ENCODE measurements around the gene LEKR1.

Gene LEKR1

GRCh38 chr3:156834962-156835535 lies 8.9 kb downstream of the LEKR1 start:
- Histone ChIP-seq H3K36me3 (ENCODE audit: control insufficient read depth, insufficient read depth, low read length) (no peaks in the 10 kb centered on the region), H3K4me1 (ENCODE audit: control insufficient read depth, insufficient read depth, low read length) (no peaks in the 10 kb centered on the region), H3K4me3 (ENCODE audit: insufficient read depth, low read depth, low read length) (no peak overlapping the region), H3K27ac (ENCODE audit: insufficient read depth, low read depth, low read length, poor library complexity, severe bottlenecking) (no peak overlapping the region), H3K27me3 (ENCODE audit: control insufficient read depth, insufficient read depth, low read length, poor library complexity, severe bottlenecking) (no peaks in the 10 kb centered on the region), H3K9me3 (ENCODE audit: control insufficient read depth, low read length) (no peaks in the 10 kb centered on the region)
- WGBS, 2 experiments = 89 to 92% methylated on average over 5 of the region's 5 CpGs

- Histone ChIP-seq H3K4me3 (ENCODE audit: insufficient read depth, low read depth, low read length) (no peak overlapping the region), H3K9me3 (ENCODE audit: control insufficient read depth, low read length) (no peaks in the 10 kb centered on the region), H3K4me1 (ENCODE audit: control insufficient read depth, insufficient read depth, low read length) (no peaks in the 10 kb centered on the region), H3K36me3 (ENCODE audit: control insufficient read depth, insufficient read depth, low read length) (no peaks in the 10 kb centered on the region), H3K27ac (ENCODE audit: insufficient read depth, low read depth, low read length, poor library complexity, severe bottlenecking) (no peak overlapping the region), H3K27me3 (ENCODE audit: control insufficient read depth, insufficient read depth, low read length, poor library complexity, severe bottlenecking) (no peaks in the 10 kb centered on the region)
Observed at GRCh38 chr3:156836701-156837100, 10.5 kb downstream of the LEKR1 start.

GRCh38 chr3:156837115-156837514 lies 11.0 kb downstream of the LEKR1 start:
- no peaks in the 10 kb centered on the region for H3K36me3 ChIP-seq (ENCODE audit: control insufficient read depth, insufficient read depth, low read length)
- H3K27me3 ChIP-seq (ENCODE audit: control insufficient read depth, insufficient read depth, low read length, poor library complexity, severe bottlenecking) = no peaks in the 10 kb centered on the region
- no peaks in the 10 kb centered on the region for H3K9me3 ChIP-seq (ENCODE audit: control insufficient read depth, low read length)
- 85 to 88% methylated on average over 5 of the region's 5 CpGs for WGBS, 2 experiments
- H3K4me3 ChIP-seq (ENCODE audit: insufficient read depth, low read depth, low read length) = no peak overlapping the region
- H3K4me1 ChIP-seq (ENCODE audit: control insufficient read depth, insufficient read depth, low read length) = no peaks in the 10 kb centered on the region
- no peak overlapping the region for H3K27ac ChIP-seq (ENCODE audit: insufficient read depth, low read depth, low read length, poor library complexity, severe bottlenecking)

GRCh38 chr3:156838035-156838434 lies 11.9 kb downstream of the LEKR1 start:
- no peaks in the 10 kb centered on the region for H3K9me3 ChIP-seq (ENCODE audit: control insufficient read depth, low read length)
- H3K36me3 ChIP-seq (ENCODE audit: control insufficient read depth, insufficient read depth, low read length) = no peaks in the 10 kb centered on the region
- H3K27me3 ChIP-seq (ENCODE audit: control insufficient read depth, insufficient read depth, low read length, poor library complexity, severe bottlenecking) = no peaks in the 10 kb centered on the region
- WGBS, 2 experiments = 91 to 92% methylated on average over 3 of the region's 3 CpGs
- H3K4me3 ChIP-seq (ENCODE audit: insufficient read depth, low read depth, low read length) = no peak overlapping the region
- H3K27ac ChIP-seq (ENCODE audit: insufficient read depth, low read depth, low read length, poor library complexity, severe bottlenecking) = no peak overlapping the region
- H3K4me1 ChIP-seq (ENCODE audit: control insufficient read depth, insufficient read depth, low read length) = no peaks in the 10 kb centered on the region

- Histone ChIP-seq H3K27ac (ENCODE audit: insufficient read depth, low read depth, low read length, poor library complexity, severe bottlenecking) (no peak overlapping the region), H3K9me3 (ENCODE audit: control insufficient read depth, low read length) (no peaks in the 10 kb centered on the region), H3K4me3 (ENCODE audit: insufficient read depth, low read depth, low read length) (no peak overlapping the region), H3K27me3 (ENCODE audit: control insufficient read depth, insufficient read depth, low read length, poor library complexity, severe bottlenecking) (no peaks in the 10 kb centered on the region), H3K36me3 (ENCODE audit: control insufficient read depth, insufficient read depth, low read length) (no peaks in the 10 kb centered on the region), H3K4me1 (ENCODE audit: control insufficient read depth, insufficient read depth, low read length) (no peaks in the 10 kb centered on the region)
- 84 to 91% methylated on average over 2 to 3 of the region's 3 CpGs for WGBS, 2 experiments
Observed at GRCh38 chr3:156840826-156841689, 14.9 kb downstream of the LEKR1 start.

- no peaks in the 10 kb centered on the region for H3K9me3 ChIP-seq (ENCODE audit: control insufficient read depth, low read length)
- no peak overlapping the region for H3K4me3 ChIP-seq (ENCODE audit: insufficient read depth, low read depth, low read length)
- H3K27ac ChIP-seq (ENCODE audit: insufficient read depth, low read depth, low read length, poor library complexity, severe bottlenecking) = no peak overlapping the region
- no peaks in the 10 kb centered on the region for H3K27me3 ChIP-seq (ENCODE audit: control insufficient read depth, insufficient read depth, low read length, poor library complexity, severe bottlenecking)
- no peaks in the 10 kb centered on the region for H3K36me3 ChIP-seq (ENCODE audit: control insufficient read depth, insufficient read depth, low read length)
- 94 to 96% methylated on average over 2 of the region's 2 CpGs for WGBS, 2 experiments
- H3K4me1 ChIP-seq (ENCODE audit: control insufficient read depth, insufficient read depth, low read length) = no peaks in the 10 kb centered on the region
Observed at GRCh38 chr3:156843071-156843808, 17.1 kb downstream of the LEKR1 start.

- H3K4me1 ChIP-seq (ENCODE audit: control insufficient read depth, insufficient read depth, low read length) = no peaks in the 10 kb centered on the region
- no peaks in the 10 kb centered on the region for H3K27me3 ChIP-seq (ENCODE audit: control insufficient read depth, insufficient read depth, low read length, poor library complexity, severe bottlenecking)
- no peak overlapping the region for H3K27ac ChIP-seq (ENCODE audit: insufficient read depth, low read depth, low read length, poor library complexity, severe bottlenecking)
- no peaks in the 10 kb centered on the region for H3K9me3 ChIP-seq (ENCODE audit: control insufficient read depth, low read length)
- no peaks in the 10 kb centered on the region for H3K36me3 ChIP-seq (ENCODE audit: control insufficient read depth, insufficient read depth, low read length)
- no peak overlapping the region for H3K4me3 ChIP-seq (ENCODE audit: insufficient read depth, low read depth, low read length)
Observed at GRCh38 chr3:156847752-156848448, 21.7 kb downstream of the LEKR1 start.

- Histone ChIP-seq H3K4me1 (ENCODE audit: control insufficient read depth, insufficient read depth, low read length) (no peaks in the 10 kb centered on the region), H3K27ac (ENCODE audit: insufficient read depth, low read depth, low read length, poor library complexity, severe bottlenecking) (no peak overlapping the region), H3K9me3 (ENCODE audit: control insufficient read depth, low read length) (no peaks in the 10 kb centered on the region), H3K36me3 (ENCODE audit: control insufficient read depth, insufficient read depth, low read length) (no peaks in the 10 kb centered on the region), H3K27me3 (ENCODE audit: control insufficient read depth, insufficient read depth, low read length, poor library complexity, severe bottlenecking) (no peaks in the 10 kb centered on the region), H3K4me3 (ENCODE audit: insufficient read depth, low read depth, low read length) (no peak overlapping the region)
- WGBS, 2 experiments = 90 to 92% methylated on average over 3 of the region's 4 CpGs
Observed at GRCh38 chr3:156859578-156859977, 33.4 kb downstream of the LEKR1 start.

- Histone ChIP-seq H3K27ac (ENCODE audit: insufficient read depth, low read depth, low read length, poor library complexity, severe bottlenecking) (no peak overlapping the region), H3K4me3 (ENCODE audit: insufficient read depth, low read depth, low read length) (no peak overlapping the region), H3K36me3 (ENCODE audit: control insufficient read depth, insufficient read depth, low read length) (no peaks in the 10 kb centered on the region), H3K27me3 (ENCODE audit: control insufficient read depth, insufficient read depth, low read length, poor library complexity, severe bottlenecking) (no peaks in the 10 kb centered on the region), H3K9me3 (ENCODE audit: control insufficient read depth, low read length) (no peaks in the 10 kb centered on the region), H3K4me1 (ENCODE audit: control insufficient read depth, insufficient read depth, low read length) (no peaks in the 10 kb centered on the region)
Observed at GRCh38 chr3:156860873-156861272, 34.7 kb downstream of the LEKR1 start.

- 97 to 100% methylated on average over 1 to 2 of the region's 2 CpGs for WGBS, 2 experiments
Observed at GRCh38 chr3:156862338-156862737, 36.2 kb downstream of the LEKR1 start.

More at GRCh38 chr3:156862338-156862737, 36.2 kb downstream of the LEKR1 start:
- Histone ChIP-seq H3K4me1 (ENCODE audit: control insufficient read depth, insufficient read depth, low read length) (no peaks in the 10 kb centered on the region), H3K36me3 (ENCODE audit: control insufficient read depth, insufficient read depth, low read length) (no peaks in the 10 kb centered on the region), H3K4me3 (ENCODE audit: insufficient read depth, low read depth, low read length) (no peak overlapping the region), H3K27ac (ENCODE audit: insufficient read depth, low read depth, low read length, poor library complexity, severe bottlenecking) (no peak overlapping the region), H3K9me3 (ENCODE audit: control insufficient read depth, low read length) (no peaks in the 10 kb centered on the region), H3K27me3 (ENCODE audit: control insufficient read depth, insufficient read depth, low read length, poor library complexity, severe bottlenecking) (no peaks in the 10 kb centered on the region)
